GM21447 (cell line): ENCODE measurements around the gene TFDP1.
"Not testable (repeated sequence)": the region's sequence is repeated elsewhere in the genome, so short reads cannot be mapped to it uniquely, and the experiment has no call there.

Experiments
- ATAC-seq: cut with Tn5 transposase; IDR thresholded peaks from one replicate; pipeline ENCODE4 v1.9.1; 2021; ENCODE audit not compliant: unreplicated experiment

Gene TFDP1

DNA sequence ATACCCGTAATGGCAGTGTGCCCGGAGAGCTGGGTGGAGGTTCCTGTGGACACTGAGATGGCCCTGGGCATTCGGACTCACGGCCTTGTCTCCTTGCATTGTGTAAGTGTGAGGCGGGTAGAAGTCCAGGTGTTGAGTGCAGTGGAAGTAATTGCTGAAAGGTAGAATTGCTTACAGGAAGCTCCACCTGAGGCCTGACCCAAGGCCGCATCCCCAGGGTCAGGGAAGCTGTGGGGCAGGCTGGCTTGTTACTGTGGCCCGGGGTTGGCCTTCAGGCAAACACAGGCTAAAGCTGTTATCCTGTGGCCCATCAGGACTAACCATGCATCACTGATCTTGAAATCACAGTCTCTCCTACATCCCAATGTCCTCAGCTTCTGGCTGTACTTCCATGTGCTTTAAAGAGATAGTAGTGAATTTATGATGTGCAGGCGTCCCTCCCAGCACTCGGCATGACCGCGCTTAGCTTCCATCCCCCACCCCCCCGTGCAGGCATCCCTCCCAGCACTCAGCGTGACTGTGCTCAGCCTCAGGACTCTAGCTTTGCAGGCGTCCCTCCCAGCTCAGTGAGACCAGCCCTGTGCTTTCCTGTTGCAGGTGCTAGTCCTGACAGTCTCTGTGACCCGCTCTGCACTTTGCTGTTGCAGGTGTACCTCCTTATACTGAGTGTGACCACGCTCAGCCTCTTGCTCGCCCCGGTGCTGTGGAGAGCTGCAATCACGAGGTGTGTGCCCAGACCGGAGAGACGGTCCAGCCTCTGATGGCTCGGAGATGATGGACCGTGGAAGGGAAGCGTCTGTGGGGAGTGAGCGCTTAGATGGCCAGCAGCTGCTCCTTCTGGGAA, 35.6 kb upstream of the TFDP1 start:
- no peak for ATAC-seq

- no peak for ATAC-seq
Measured at GRCh38 chr13:113550453-113550852, 34.1 kb upstream of the TFDP1 start.

GRCh38 chr13:113551081-113552000, 33.2 kb upstream of the TFDP1 start:
- no peak for ATAC-seq

GRCh38 chr13:113552079-113552478, 32.5 kb upstream of the TFDP1 start:
- no peak for ATAC-seq

- ATAC-seq, result no peak
Measured at GRCh38 chr13:113552786-113553434, 31.6 kb upstream of the TFDP1 start.

- no peak for ATAC-seq
Measured at GRCh38 chr13:113553511-113554332, 30.8 kb upstream of the TFDP1 start.

GRCh38 chr13:113554333-113554700, 30.2 kb upstream of the TFDP1 start:
- ATAC-seq, result no peak

- ATAC-seq, result no peak
Measured at GRCh38 chr13:113555141-113555540, 29.4 kb upstream of the TFDP1 start.

GRCh38 chr13:113557013-113557412, 27.5 kb upstream of the TFDP1 start:
- ATAC-seq, result no peak

DNA sequence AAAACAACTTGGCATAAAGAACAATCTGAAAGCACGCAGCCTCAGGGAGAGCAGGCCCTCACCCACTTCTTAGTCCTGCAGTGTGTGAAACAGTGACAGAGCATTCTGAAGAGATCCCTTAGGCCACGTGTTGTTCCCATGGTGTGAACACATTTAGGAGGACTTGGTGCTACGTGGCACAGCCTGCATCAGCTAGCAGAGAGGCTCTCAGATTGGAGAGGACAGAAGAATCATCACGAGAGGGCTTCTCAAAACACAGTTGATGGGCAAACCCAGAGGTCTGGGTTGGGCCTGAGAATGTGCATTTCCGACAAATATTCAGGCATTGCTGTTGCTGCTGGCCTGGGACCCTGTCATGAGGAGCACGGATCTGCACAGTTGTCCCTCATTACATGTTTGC, 26.1 kb upstream of the TFDP1 start:
- ATAC-seq, result no peak

DNA sequence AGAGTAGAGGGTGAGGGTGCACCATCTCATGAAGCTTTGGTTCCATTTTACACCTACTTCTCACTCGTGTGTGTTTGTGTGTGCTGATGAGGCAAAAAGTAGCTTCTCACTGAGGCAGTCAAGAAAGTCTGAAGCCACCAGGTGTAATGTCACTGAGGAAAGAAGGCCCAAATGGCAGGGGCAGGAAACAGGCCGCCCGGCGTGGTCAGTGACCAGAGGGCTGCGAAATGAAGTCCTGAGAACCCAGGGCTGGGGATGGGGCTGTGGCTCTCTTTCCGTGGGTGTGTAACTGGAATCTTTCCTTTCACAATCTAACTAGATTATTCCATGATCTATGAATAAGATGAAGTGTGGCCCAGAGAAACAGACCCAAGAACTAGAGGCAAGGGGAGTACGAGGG, 25.5 kb upstream of the TFDP1 start:
- no peak for ATAC-seq

DNA sequence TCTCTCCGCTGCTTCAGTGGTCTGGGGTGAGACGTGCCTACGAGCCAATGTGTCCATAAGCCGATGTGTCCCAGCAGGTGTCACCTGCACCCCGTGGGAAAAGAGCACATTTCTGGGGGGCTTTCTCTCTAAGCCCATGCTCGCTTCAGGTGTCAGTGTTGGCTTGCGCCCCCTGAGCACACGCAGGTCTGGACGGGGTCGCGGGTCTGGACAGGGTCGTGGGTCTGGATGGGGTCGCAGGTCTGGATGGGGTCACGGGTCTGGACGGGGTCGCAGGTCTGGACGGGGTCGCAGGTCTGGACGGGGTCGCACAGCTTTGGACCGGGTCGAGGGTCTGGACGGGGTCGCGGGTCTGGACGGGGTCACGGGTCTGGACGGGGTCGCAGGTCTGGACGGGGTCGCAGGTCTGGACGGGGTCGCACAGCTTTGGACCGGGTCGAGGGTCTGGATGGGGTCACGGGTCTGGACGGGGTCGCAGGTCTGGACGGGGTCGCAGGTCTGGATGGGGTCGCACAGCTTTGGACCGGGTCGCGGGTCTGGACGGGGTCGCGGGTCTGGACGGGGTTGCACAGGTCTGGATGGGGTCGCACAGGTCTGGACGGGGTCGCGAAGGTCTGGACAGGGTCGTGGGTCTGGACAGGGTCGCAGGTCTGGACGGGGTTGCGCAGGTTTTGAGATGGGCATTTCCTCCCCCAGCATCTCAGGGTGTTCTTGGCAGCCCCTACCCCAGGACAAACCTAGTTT, 24.5 kb upstream of the TFDP1 start:
- no peak for ATAC-seq

- no peak for ATAC-seq
Measured at GRCh38 chr13:113560645-113561416, 23.7 kb upstream of the TFDP1 start.

- ATAC-seq, result no peak
Measured at GRCh38 chr13:113561417-113562084, 23.0 kb upstream of the TFDP1 start.

- ATAC-seq, result no peak
Measured at GRCh38 chr13:113562085-113562749, 22.3 kb upstream of the TFDP1 start.

- ATAC-seq, result no peak
Measured at GRCh38 chr13:113562844-113563243, 21.7 kb upstream of the TFDP1 start.

- not testable (repeated sequence) for ATAC-seq
Measured at GRCh38 chr13:113563511-113563910, 21.0 kb upstream of the TFDP1 start.
